ENCODE data around the gene FMNL1.

Gene FMNL1

GRCh38 chr17:45223539-45224528 lies 2.1 kb downstream of the FMNL1 start:
- peak; percentile 46 for DNase-seq (ENCODE audit: low read depth)

GRCh38 chr17:45224671-45225050 lies 3.0 kb downstream of the FMNL1 start:
- no peak for DNase-seq (ENCODE audit: low read depth)

GRCh38 chr17:45225051-45225700 lies 3.5 kb downstream of the FMNL1 start:
- peak; percentile 40 for DNase-seq (ENCODE audit: low read depth)

GRCh38 chr17:45225964-45226530 lies 4.4 kb downstream of the FMNL1 start:
- peak; percentile 93 for DNase-seq (ENCODE audit: low read depth)

- DNase-seq (ENCODE audit: low read depth), result no peak
Measured at GRCh38 chr17:45226576-45226975, 4.9 kb downstream of the FMNL1 start.

GRCh38 chr17:45227101-45227925 lies 5.6 kb downstream of the FMNL1 start:
- DNase-seq (ENCODE audit: low read depth), result no peak

- DNase-seq (ENCODE audit: low read depth), result no peak
Measured at GRCh38 chr17:45227926-45228762, 6.5 kb downstream of the FMNL1 start.

GRCh38 chr17:45228763-45229539 lies 7.3 kb downstream of the FMNL1 start:
- peak; percentile 83 for DNase-seq (ENCODE audit: low read depth)

GRCh38 chr17:45229681-45230409 lies 8.2 kb downstream of the FMNL1 start:
- DNase-seq (ENCODE audit: low read depth), result no peak

- DNase-seq (ENCODE audit: low read depth), result no peak
Measured at GRCh38 chr17:45230410-45230786, 8.7 kb downstream of the FMNL1 start.

- no peak for DNase-seq (ENCODE audit: low read depth)
Measured at GRCh38 chr17:45230787-45231480, 9.2 kb downstream of the FMNL1 start.

- no peak for DNase-seq (ENCODE audit: low read depth)
Measured at GRCh38 chr17:45231481-45232116, 9.9 kb downstream of the FMNL1 start.

- no peak for DNase-seq (ENCODE audit: low read depth)
Measured at GRCh38 chr17:45232514-45233422, 11.1 kb downstream of the FMNL1 start.

GRCh38 chr17:45233423-45233924 lies 11.8 kb downstream of the FMNL1 start:
- no peak for DNase-seq (ENCODE audit: low read depth)

GRCh38 chr17:45234641-45235415 lies 13.1 kb downstream of the FMNL1 start:
- no peak for DNase-seq (ENCODE audit: low read depth)
